ENCODE results near the gene KRT75.

The KRT75 gene

GRCh38 chr12:52389313-52390207 lies 44.6 kb downstream of the KRT75 start:
- H3K4me3 ChIP-seq (ENCODE audit: low read depth, low read length), result no peak overlapping the region
- peaks cover 23% of the 10 kb centered on the region for H3K27me3 ChIP-seq
- peaks cover 5% of the 10 kb centered on the region for H3K4me1 ChIP-seq
- TF ChIP-seq, protein P1, sequence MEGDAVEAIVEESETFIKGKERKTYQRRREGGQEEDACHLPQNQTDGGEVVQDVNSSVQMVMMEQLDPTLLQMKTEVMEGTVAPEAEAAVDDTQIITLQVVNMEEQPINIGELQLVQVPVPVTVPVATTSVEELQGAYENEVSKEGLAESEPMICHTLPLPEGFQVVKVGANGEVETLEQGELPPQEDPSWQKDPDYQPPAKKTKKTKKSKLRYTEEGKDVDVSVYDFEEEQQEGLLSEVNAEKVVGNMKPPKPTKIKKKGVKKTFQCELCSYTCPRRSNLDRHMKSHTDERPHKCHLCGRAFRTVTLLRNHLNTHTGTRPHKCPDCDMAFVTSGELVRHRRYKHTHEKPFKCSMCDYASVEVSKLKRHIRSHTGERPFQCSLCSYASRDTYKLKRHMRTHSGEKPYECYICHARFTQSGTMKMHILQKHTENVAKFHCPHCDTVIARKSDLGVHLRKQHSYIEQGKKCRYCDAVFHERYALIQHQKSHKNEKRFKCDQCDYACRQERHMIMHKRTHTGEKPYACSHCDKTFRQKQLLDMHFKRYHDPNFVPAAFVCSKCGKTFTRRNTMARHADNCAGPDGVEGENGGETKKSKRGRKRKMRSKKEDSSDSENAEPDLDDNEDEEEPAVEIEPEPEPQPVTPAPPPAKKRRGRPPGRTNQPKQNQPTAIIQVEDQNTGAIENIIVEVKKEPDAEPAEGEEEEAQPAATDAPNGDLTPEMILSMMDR (IDR thresholded peaks at IDR 0.05; ENCODE audit: low read depth, low read length), result no peak
- DNase-seq, result no peak
- H3K9me3 ChIP-seq, result no peaks in the 10 kb centered on the region
- no peaks in the 10 kb centered on the region for H3K36me3 ChIP-seq

- Histone ChIP-seq H3K27me3 (peaks cover 28% of the 10 kb centered on the region), H3K4me3 (ENCODE audit: low read depth, low read length) (no peak overlapping the region), H3K4me1 (peaks cover 5% of the 10 kb centered on the region), H3K9me3 (no peaks in the 10 kb centered on the region), H3K36me3 (no peaks in the 10 kb centered on the region)
- TF ChIP-seq, protein P1 (IDR thresholded peaks at IDR 0.05; ENCODE audit: low read depth, low read length), result no peak
- no peak for DNase-seq
These were observed 46.3 kb downstream of the KRT75 start for GRCh38 chr12:52387859-52388258.

DNA sequence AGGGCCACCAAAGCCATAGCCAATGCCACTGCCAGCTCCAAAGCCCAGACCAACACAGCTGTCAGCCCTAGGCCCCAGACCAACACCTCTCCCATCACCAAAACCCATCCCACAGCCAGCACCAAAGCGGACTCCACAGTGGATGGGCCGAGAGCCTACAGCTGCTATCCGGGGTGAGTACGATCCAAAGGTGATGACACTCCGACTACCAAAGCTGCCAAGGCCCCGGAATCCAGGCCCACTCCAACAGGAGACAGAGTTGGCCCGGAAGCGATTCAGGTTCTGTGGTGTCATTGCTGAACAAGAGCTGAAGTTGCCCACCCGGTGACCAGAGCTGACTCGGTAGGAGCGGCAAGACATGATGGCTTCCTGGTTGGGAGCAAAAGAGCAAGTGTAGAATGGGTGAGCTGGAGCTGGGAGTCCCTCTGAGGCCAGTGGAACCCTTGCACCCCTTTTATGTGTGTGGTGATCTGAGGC lies 48.9 kb downstream of the KRT75 start, which contains the start of gene KRT84:
Gene KRT84, minus strand, starts transcription at position 427 of the 477 bp plus-strand sequence. Its CDS starts 67 bp downstream, at position 360.
- peaks cover 28% of the 10 kb centered on the region for H3K27me3 ChIP-seq
- H3K9me3 ChIP-seq, result no peaks in the 10 kb centered on the region
- no peak for DNase-seq
- no peaks in the 10 kb centered on the region for H3K36me3 ChIP-seq
- TF ChIP-seq, protein P1 (IDR thresholded peaks at IDR 0.05; ENCODE audit: low read depth, low read length), result no peak
- H3K4me3 ChIP-seq (ENCODE audit: low read depth, low read length), result no peak within 1 kb of the TSS
- no peaks in the 10 kb centered on the region for H3K4me1 ChIP-seq

- Histone ChIP-seq H3K36me3 (no peaks in the 10 kb centered on the region), H3K9me3 (no peaks in the 10 kb centered on the region), H3K27me3 (peaks cover 21% of the 10 kb centered on the region), H3K4me3 (ENCODE audit: low read depth, low read length) (no peak overlapping the region), H3K4me1 (no peaks in the 10 kb centered on the region)
- no peak for DNase-seq
- TF ChIP-seq, protein P1 (IDR thresholded peaks at IDR 0.05; ENCODE audit: low read depth, low read length), result no peak
These were observed 50.8 kb downstream of the KRT75 start for GRCh38 chr12:52383331-52383730.

GRCh38 chr12:52382854-52383253 lies 51.3 kb downstream of the KRT75 start:
- no peaks in the 10 kb centered on the region for H3K9me3 ChIP-seq
- peaks cover 16% of the 10 kb centered on the region for H3K27me3 ChIP-seq
- no peaks in the 10 kb centered on the region for H3K36me3 ChIP-seq
- TF ChIP-seq, protein P1 (IDR thresholded peaks at IDR 0.05; ENCODE audit: low read depth, low read length), result no peak
- H3K4me3 ChIP-seq (ENCODE audit: low read depth, low read length), result no peak overlapping the region
- no peaks in the 10 kb centered on the region for H3K4me1 ChIP-seq
- DNase-seq, result no peak

DNA sequence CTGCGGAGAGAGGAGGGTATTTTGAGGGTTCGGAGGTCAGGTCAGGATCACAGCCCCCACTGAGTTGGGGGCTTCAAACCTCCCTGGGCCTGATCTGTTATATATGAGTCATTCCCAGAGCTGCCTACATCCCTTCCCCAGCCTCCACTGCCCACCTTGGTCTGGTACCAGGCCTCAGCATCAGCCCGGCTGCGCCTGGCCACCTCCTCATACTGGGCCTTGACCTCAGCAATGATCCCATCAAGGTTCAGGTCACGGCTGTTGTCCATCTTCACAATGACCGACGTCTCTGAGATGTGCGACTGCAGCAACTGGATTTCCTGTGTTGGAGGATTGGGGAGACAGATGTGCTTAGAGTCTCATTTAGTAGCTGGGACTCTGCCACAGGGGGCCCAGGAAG lies 53.0 kb downstream of the KRT75 start:
- TF ChIP-seq, protein P1 (IDR thresholded peaks at IDR 0.05; ENCODE audit: low read depth, low read length), result no peak
- no peaks in the 10 kb centered on the region for H3K4me1 ChIP-seq
- DNase-seq, result no peak
- H3K9me3 ChIP-seq, result no peaks in the 10 kb centered on the region
- H3K36me3 ChIP-seq, result no peaks in the 10 kb centered on the region
- no peak overlapping the region for H3K4me3 ChIP-seq (ENCODE audit: low read depth, low read length)
- H3K27me3 ChIP-seq, result peaks cover 5% of the 10 kb centered on the region
